H1 (cell line): ENCODE measurements around the gene ARHGAP24. TPM values are rescaled to one million over a fixed set of nuclear protein-coding genes. Genes with fewer than 3 reads are reported as not detected.

Experiments used
- CTCF ChIA-PET: fragments of 300-600 bp; sonication (Branson Sonifier 250); formaldehyde crosslinking; loops from one replicate; lab custom pipeline; 2021; ENCODE audit not compliant: partially characterized antibody; lab: Charles Lee
- POLR2A ChIA-PET: fragments of 300-600 bp; sonication (Branson Sonifier 250); formaldehyde crosslinking; loops from one replicate; lab custom pipeline; 2021; ENCODE audit warnings: inconsistent platforms; ENCODE audit not compliant: partially characterized antibody; lab: Charles Lee
- DNase-seq, 2 experiments: peaks; one replicate each; pipeline versions ENCODE4 v3.0.0 to v3.0.0-alpha.2; 2010 to 2022; ENCODE audit warnings: low spot score in 2 of 2, low read depth in 1 of 2, mixed read lengths in 1 of 2
- FAIRE-seq: peaks from 2 replicates; lab custom pipeline; 2011; peaks lifted over from hg19 to GRCh38; lab: Jason Lieb, UNC
- H2AFZ ChIP-seq: 2 replicates; pipeline ENCODE4 v1.8.1; 2012; ENCODE audit warnings: low read length, inconsistent platforms
- H2AK5ac ChIP-seq: 2 replicates; pipeline ENCODE4 v1.6.1; 2013; ENCODE audit warnings: low read depth, low read length
- H2BK120ac ChIP-seq: replicated peaks from 2 replicates; pipeline ENCODE3; 2013; ENCODE audit warnings: low read depth, low read length, inconsistent platforms
- H2BK12ac ChIP-seq: 2 replicates; pipeline ENCODE4 v1.6.1; 2013; ENCODE audit warnings: low read depth, low read length
- H2BK15ac ChIP-seq: 2 replicates; pipeline ENCODE4 v1.6.1; 2013; ENCODE audit warnings: low read length
- H2BK20ac ChIP-seq: 2 replicates; pipeline ENCODE4 v1.6.1; 2013; ENCODE audit warnings: low read length
- H2BK5ac ChIP-seq: 2 replicates; pipeline ENCODE4 v1.6.1; 2013; ENCODE audit warnings: low read depth, low read length
- H3K14ac ChIP-seq: 2 replicates; pipeline ENCODE4 v1.6.1; 2013; ENCODE audit warnings: inconsistent platforms; ENCODE audit not compliant: insufficient read length
- H3K18ac ChIP-seq: 2 replicates; pipeline ENCODE4 v1.6.1; 2013; ENCODE audit warnings: low read length; ENCODE audit errors: extremely low read depth
- H3K23ac ChIP-seq: 2 replicates; pipeline ENCODE4 v1.6.1; 2013; ENCODE audit warnings: inconsistent platforms; ENCODE audit not compliant: insufficient read length
- H3K23me2 ChIP-seq: 2 replicates; pipeline ENCODE4 v1.6.1; 2013; ENCODE audit warnings: low read depth, low read length
- H3K27ac ChIP-seq: 2 replicates; pipeline ENCODE4 v1.6.1; 2011; ENCODE audit warnings: low read depth, low read length, inconsistent platforms
- H3K27me3 ChIP-seq, 4 experiments: replicated peaks in 1 of 4; 1 replicate in 1 of 4; 2 replicates in 3 of 4; pipeline versions ENCODE4 v1.6.1 to v1.8.1; 2011 to 2013; ENCODE audit warnings: low read length in 3 of 4, mild to moderate bottlenecking in 3 of 4, inconsistent platforms in 2 of 4, mixed read lengths in 2 of 4, moderate library complexity in 1 of 4; ENCODE audit not compliant: control insufficient read depth in 3 of 4, insufficient read depth in 3 of 4; ENCODE audit errors: extremely low read depth in 1 of 4
- H3K36me3 ChIP-seq, 4 experiments: 2 replicates each; pipeline versions ENCODE4 v1.6.1 to v1.8.1; 2011 to 2013; ENCODE audit warnings: mild to moderate bottlenecking in 4 of 4, low read length in 3 of 4, moderate library complexity in 2 of 4, control low read depth in 1 of 4, inconsistent platforms in 1 of 4; ENCODE audit not compliant: insufficient read depth in 4 of 4, control insufficient read depth in 2 of 4
- H3K4ac ChIP-seq: replicated peaks from 2 replicates; pipeline ENCODE3; 2013; ENCODE audit warnings: low read length, low read depth, mixed read lengths, inconsistent platforms; ENCODE audit not compliant: insufficient read length
- H3K4me1 ChIP-seq, 4 experiments: replicated peaks in 1 of 4; 1 replicate in 1 of 4; 2 replicates in 3 of 4; pipeline versions ENCODE4 v1.6.1 to v1.8.1; 2011 to 2013; ENCODE audit warnings: low read length in 3 of 4, inconsistent platforms in 2 of 4, mixed read lengths in 1 of 4; ENCODE audit not compliant: insufficient read depth in 4 of 4, control insufficient read depth in 3 of 4
- H3K4me2 ChIP-seq, 2 experiments: 2 replicates each; pipeline versions ENCODE4 v1.6.1 to v1.8.1; 2011 to 2013; ENCODE audit warnings: low read depth in 2 of 2, low read length in 2 of 2, control low read depth in 1 of 2, inconsistent platforms in 1 of 2, mild to moderate bottlenecking in 1 of 2; ENCODE audit not compliant: insufficient read depth in 1 of 2
- H3K4me3 ChIP-seq, 4 experiments: fragments of 200-600, 300-600 bp in 1 of 4; sonication (generic), shearing (Covaris generic), sonication (Bioruptor Twin) in 1 of 4; 2 replicates each; pipeline versions ENCODE4 v1.5.1 to v1.8.1; 2011 to 2016; ENCODE audit warnings: low read length in 4 of 4, low read depth in 3 of 4, control low read depth in 2 of 4, inconsistent platforms in 2 of 4, mild to moderate bottlenecking in 2 of 4, mixed read lengths in 1 of 4, moderate library complexity in 1 of 4; ENCODE audit not compliant: insufficient read depth in 2 of 4; ENCODE audit errors: extremely low read depth in 1 of 4
- H3K56ac ChIP-seq: replicated peaks from 2 replicates; pipeline ENCODE3; 2013; ENCODE audit warnings: low read depth, mild to moderate bottlenecking, mixed read lengths, low read length, inconsistent platforms; ENCODE audit not compliant: insufficient read length
- H3K79me1 ChIP-seq: 2 replicates; pipeline ENCODE4 v1.6.1; 2013; ENCODE audit warnings: low read depth, low read length, control low read depth
- H3K79me2 ChIP-seq, 2 experiments: 2 replicates each; pipeline versions ENCODE4 v1.6.1 to v1.8.1; 2012 to 2013; ENCODE audit warnings: low read length in 2 of 2, mild to moderate bottlenecking in 2 of 2, inconsistent platforms in 1 of 2; ENCODE audit not compliant: insufficient read depth in 2 of 2, control insufficient read depth in 1 of 2
- H3K9ac ChIP-seq, 4 experiments: replicated peaks in 1 of 4; 1 replicate in 1 of 4; 2 replicates in 3 of 4; pipeline versions ENCODE4 v1.6.1 to v1.8.1; 2011 to 2013; ENCODE audit warnings: low read depth in 3 of 4, low read length in 3 of 4, control low read depth in 2 of 4, mild to moderate bottlenecking in 2 of 4, moderate library complexity in 2 of 4, inconsistent platforms in 1 of 4; ENCODE audit errors: extremely low read depth in 1 of 4
- H3K9me3 ChIP-seq, 2 experiments: 2 replicates each; pipeline versions ENCODE4 v1.6.1 to v1.8.1; 2012 to 2013; ENCODE audit warnings: mild to moderate bottlenecking in 2 of 2, moderate library complexity in 2 of 2, control low read depth in 1 of 2, inconsistent platforms in 1 of 2, low read depth in 1 of 2, low read length in 1 of 2, mixed read lengths in 1 of 2; ENCODE audit not compliant: insufficient read depth in 2 of 2
- H4K20me1 ChIP-seq, 2 experiments: replicated peaks in 1 of 2; 2 replicates each; pipeline versions ENCODE3 to v1.8.1; 2011 to 2013; ENCODE audit warnings: inconsistent platforms in 2 of 2, low read length in 2 of 2, mild to moderate bottlenecking in 1 of 2; ENCODE audit not compliant: insufficient read depth in 2 of 2, control insufficient read depth in 1 of 2
- H4K5ac ChIP-seq: 2 replicates; pipeline ENCODE4 v1.6.1; 2013; ENCODE audit warnings: low read length, low read depth, mixed read lengths, inconsistent platforms; ENCODE audit not compliant: insufficient read length
- H4K8ac ChIP-seq: 2 replicates; pipeline ENCODE4 v1.8.0; 2013; ENCODE audit warnings: mild to moderate bottlenecking, moderate library complexity, low read length, inconsistent platforms; ENCODE audit not compliant: insufficient read depth; ENCODE audit errors: extremely low read depth
- H4K91ac ChIP-seq: replicated peaks from 2 replicates; pipeline ENCODE3; 2013; ENCODE audit warnings: low read length, mixed read lengths, inconsistent platforms; ENCODE audit not compliant: insufficient read length
- ASH2L ChIP-seq: fragments of 200-600, 300-600 bp; sonication (generic); IDR thresholded peaks from one replicate; pipeline ENCODE4 v1.7.1; 2017; ENCODE audit warnings: low read length
- CEBPB ChIP-seq: IDR thresholded peaks from 2 replicates; pipeline ENCODE4 v1.6.1; 2012; ENCODE audit warnings: low read depth, low read length
- CTBP2 ChIP-seq: IDR thresholded peaks from 2 replicates; pipeline ENCODE4 v1.7.0; 2011; ENCODE audit warnings: borderline replicate concordance, mild to moderate bottlenecking, moderate library complexity, mixed read lengths, low read length; ENCODE audit not compliant: insufficient read depth, insufficient read length
- MAFK ChIP-seq: IDR thresholded peaks from 2 replicates; pipeline ENCODE4 v1.6.1; 2012; ENCODE audit warnings: low read depth, mild to moderate bottlenecking, improper control_type of control experiment, low read length
- MAX ChIP-seq: IDR thresholded peaks from 2 replicates; pipeline ENCODE4 v1.6.1; 2012; ENCODE audit warnings: inconsistent platforms
- SP2 ChIP-seq: IDR thresholded peaks from 2 replicates; pipeline ENCODE4 v1.6.1; 2012; ENCODE audit warnings: mild to moderate bottlenecking, low read length, inconsistent platforms
- SUZ12 ChIP-seq: fragments of 200-600 bp; sonication (generic); IDR thresholded peaks from 2 replicates; pipeline ENCODE4 v1.6.1; 2012; ENCODE audit warnings: mild to moderate bottlenecking, inconsistent platforms, low read length, moderate library complexity, mixed read lengths
- USF2 ChIP-seq: IDR thresholded peaks from 2 replicates; pipeline ENCODE4 v1.6.1; 2011; ENCODE audit warnings: low read length, improper control_type of control experiment
- WGBS, 2 experiments: shearing (Covaris generic) in 1 of 2; methylation state at CpG; one replicate each; pipeline versions ENCODE4 v1.1.6 to v1.1.7; 2013 to 2015; ENCODE audit warnings: low lambda C conversion rate in 2 of 2, mixed read lengths in 2 of 2, inconsistent platforms in 1 of 2, low coverage in 1 of 2, missing lambda C conversion rate in 1 of 2; ENCODE audit not compliant: insufficient replicate concordance in 2 of 2, insufficient coverage in 1 of 2, insufficient read length in 1 of 2; ENCODE audit errors: extremely low coverage in 1 of 2, missing lambda C conversion rate in 1 of 2; 5-methylcytosine and 5-hydroxymethylcytosine counted together
- polyA plus RNA-seq, 7 experiments: library from polyadenylated mRNA; depleted of rRNA in 3 of 7; stranded (reverse) in 5 of 7; unstranded in 2 of 7; fragments of >200 nt in 5 of 7; fragments of 200-250 nt in 2 of 7; gene quantifications; 1 replicate in 5 of 7; 2 replicates in 1 of 7; 4 replicates in 1 of 7; pipeline versions ENCODE4 v1.2.1 to v1.2.3, GENCODE V29; 2011 to 2013; ENCODE audit warnings: missing spikeins in 2 of 7, mixed read lengths in 2 of 7
- total RNA-seq: library from RNA; stranded (reverse); fragmentation: NEBNext Ultra II Directional; extraction: Animal tissue kit (Norgen Biotek cat#: 25700); gene quantifications from 2 replicates; pipeline ENCODE4 v1.2.1, GENCODE V29; 2021

The ARHGAP24 gene
- total and polyA plus RNA-seq, 2 of the 8 experiments (the other 6 are each of a cell fraction or from before 2014, with no cell fraction given), result 0.08 to 0.50 TPM

- WGBS, 2 experiments, result 78% methylated on average over 2 of the region's 2 CpGs; no CpG with 5 or more reads in 1 of the 2 experiments
- Histone ChIP-seq H3K9me3 (no peaks in the 10 kb centered on the region), H4K5ac (no peak overlapping the region), H3K56ac (no peak overlapping the region), H3K9ac (no peak overlapping the region)
- no peak for TF ChIP-seq ASH2L
- TF ChIP-seq MAFK, result no peak
- TF ChIP-seq CEBPB, result no peak
- no peak for TF ChIP-seq SP2
- TF ChIP-seq MAX, result no peak
- no peak for TF ChIP-seq SUZ12
- no peak for TF ChIP-seq USF2
- no peak for TF ChIP-seq CTBP2
- TF ChIP-seq, all 59 proteins: peak for 0
- Histone ChIP-seq H3K23ac (no peak overlapping the region), H3K4me2 (no peak overlapping the region), H4K91ac (no peak overlapping the region), H2BK15ac (no peak overlapping the region), H2BK120ac (no peak overlapping the region), H3K14ac (no peak overlapping the region), H3K27ac (no peak overlapping the region), H3K4me3 (no peak overlapping the region), H2BK5ac (no peak overlapping the region), H4K8ac (no peak overlapping the region), H3K18ac (no peak overlapping the region), H3K79me1 (no peaks in the 10 kb centered on the region), H3K4ac (no peak overlapping the region), H2AFZ (no peak overlapping the region), H3K27me3 (no peaks in the 10 kb centered on the region), H3K23me2 (no peaks in the 10 kb centered on the region), H2AK5ac (no peak overlapping the region), H3K79me2 (no peaks in the 10 kb centered on the region), H2BK20ac (no peak overlapping the region), H3K36me3 (no peaks in the 10 kb centered on the region; a peak in 1 of 8 replicates), H4K20me1 (no peaks in the 10 kb centered on the region), H3K4me1 (no peaks in the 10 kb centered on the region; a peak in 1 of 7 replicates), H2BK12ac (no peak overlapping the region)
- no peak for FAIRE-seq
- DNase-seq, result no peak
- ChIA-PET CTCF (interaction anchor here (1.1 to 1.5 kb wide), 2 partner anchors 19 to 31 kb away, joined by 3 to 4 read pairs; no protein-coding TSS in a partner anchor), POLR2A (no interaction called here)
Measured at GRCh38 chr4:85937507-85937906, 462.6 kb downstream of the ARHGAP24 start.
